ENCODE results near the gene KLB. TPM values are rescaled to one million over a fixed set of nuclear protein-coding genes. Genes with fewer than 3 reads are reported as not detected.

Gene KLB
- total and polyA plus RNA-seq, 2 experiments from 2014 or later = 0.03 to 0.19 TPM

- ATAC-seq (no peak), DNase-seq (ENCODE audit: low spot score) (no peak)
- H3K9me2 ChIP-seq (ENCODE audit: insufficient read depth) = no peaks in the 10 kb centered on the region
- no peaks in the 10 kb centered on the region; the same call in 2 of the 3 replicates for H3K9me3 Mint-ChIP-seq
- H3K27ac Mint-ChIP-seq = no peak overlapping the region
- no peaks in the 10 kb centered on the region for H3K27me3 ChIP-seq (ENCODE audit: insufficient read depth)
- H3K4me3 ChIP-seq = no peak overlapping the region
- no peaks in the 10 kb centered on the region for H3F3A ChIP-seq (replicated peaks; ENCODE audit: low read depth)
- H3K36me3 ChIP-seq (ENCODE audit: insufficient read depth) = no peaks in the 10 kb centered on the region
- no peaks in the 10 kb centered on the region for H3K27me3 Mint-ChIP-seq (ENCODE audit: insufficient read depth, low read depth, poor library complexity)
- TF ChIP-seq ZNF462 (CRISPR knock-in tag; IDR thresholded peaks at IDR 0.05) (no peak), POLR2AphosphoS5 (IDR thresholded peaks at IDR 0.05; ENCODE audit: low read depth) (no peak), ETS1 (IDR thresholded peaks at IDR 0.05) (no peak), REST (IDR thresholded peaks at IDR 0.05; ENCODE audit: unreplicated experiment) (no peak), STAT1 (IDR thresholded peaks at IDR 0.05; ENCODE audit: unreplicated experiment) (no peak), NANOG (IDR thresholded peaks at IDR 0.05; ENCODE audit: borderline replicate concordance) (no peak), CTCF (conservative IDR thresholded peaks at IDR 0.05; ENCODE audit: low read depth in 2 of 2) (no peak), ZNF114 (CRISPR knock-in tag; IDR thresholded peaks at IDR 0.05) (no peak), EZH2phosphoT487 (IDR thresholded peaks at IDR 0.05; ENCODE audit: unreplicated experiment) (no peak), ZNF331 (CRISPR knock-in tag; IDR thresholded peaks at IDR 0.05; ENCODE audit: low read depth) (no peak), CREB1 (CRISPR knock-in tag; IDR thresholded peaks at IDR 0.05; ENCODE audit: low read depth) (no peak), EZH2 (IDR thresholded peaks at IDR 0.05; ENCODE audit: low read depth, unreplicated experiment) (no peak), JUNB (IDR thresholded peaks at IDR 0.05; ENCODE audit: unreplicated experiment) (no peak)
- H3K27ac ChIP-seq (ENCODE audit: low read depth) = no peak overlapping the region
- no peaks in the 10 kb centered on the region for H3K4me1 Mint-ChIP-seq
- no peak overlapping the region for H3K4me2 ChIP-seq
- H3K36me3 Mint-ChIP-seq (ENCODE audit: low read depth) = no peaks in the 10 kb centered on the region; the same call in 2 of the 3 replicates
- no peaks in the 10 kb centered on the region for H3K4me1 ChIP-seq (ENCODE audit: insufficient read depth)
- H2AFZ ChIP-seq = no peak overlapping the region
- no peaks in the 10 kb centered on the region for H3K79me2 ChIP-seq (replicated peaks; ENCODE audit: insufficient read depth)
- no peaks in the 10 kb centered on the region for H4K20me1 ChIP-seq (replicated peaks; ENCODE audit: insufficient read depth)
- no peak overlapping the region for H3K4me3 Mint-ChIP-seq
Observed at GRCh38 chr4:39490322-39490721, 83.6 kb downstream of the KLB start.
